NAMALWA (cell line): ENCODE data around the gene ODAD3.
"Not testable (repeated sequence)": the region's sequence is repeated elsewhere in the genome, so short reads cannot be mapped to it uniquely, and the experiment has no call there.

Source experiments
- DNase-seq: peaks from one replicate; pipeline ENCODE4 v3.0.0-alpha.2; 2015; ENCODE audit warnings: low spot score

ODAD3 gene

DNA sequence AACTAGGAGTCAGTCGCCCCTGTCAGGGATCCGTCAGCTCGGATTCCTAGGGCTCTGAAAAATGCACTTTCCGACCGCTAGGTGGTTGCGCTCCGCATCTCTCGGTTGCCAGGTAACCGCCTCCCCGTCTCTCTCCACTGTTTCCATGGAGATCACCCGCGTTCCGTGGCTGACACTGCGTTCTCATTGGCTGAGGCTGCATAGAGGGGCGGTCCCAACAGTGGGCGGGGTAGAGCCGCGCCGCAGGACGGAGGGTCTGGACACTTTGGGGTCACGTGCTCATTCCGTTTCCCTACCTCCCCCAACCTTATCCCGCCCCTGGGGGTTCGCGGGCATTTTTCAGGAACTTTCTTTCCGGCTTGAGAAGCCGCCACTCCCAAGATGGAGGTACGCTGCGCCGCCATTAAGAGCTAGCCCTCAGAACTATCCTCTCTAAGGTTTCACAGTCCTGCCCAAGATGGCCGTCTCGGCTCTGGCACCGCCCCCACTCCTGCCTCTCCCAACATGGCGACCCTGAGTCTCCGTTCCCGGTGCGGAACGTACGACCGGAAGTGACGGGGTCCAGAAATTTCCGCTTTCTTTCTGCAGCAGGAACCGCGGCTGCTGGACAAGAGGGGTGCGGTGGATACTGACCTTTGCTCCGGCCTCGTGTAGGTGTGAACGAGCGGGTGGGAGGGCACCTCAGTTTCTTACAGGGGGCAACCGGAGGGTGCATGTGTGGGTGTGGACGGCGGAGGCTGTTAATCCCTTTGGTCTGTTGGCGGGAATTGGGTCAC is at the start of gene ODAD3, which contains the start of gene PRKCSH:
Gene ODAD3, minus strand, starts transcription at position 65 of the 776 bp plus-strand sequence. CDS start 105 bp downstream, outside the sequence.
Gene PRKCSH, plus strand, starts transcription at position 579 of the 776 bp plus-strand sequence. CDS start 483 bp downstream, outside the sequence.
- peak; percentile 100 for DNase-seq

DNA sequence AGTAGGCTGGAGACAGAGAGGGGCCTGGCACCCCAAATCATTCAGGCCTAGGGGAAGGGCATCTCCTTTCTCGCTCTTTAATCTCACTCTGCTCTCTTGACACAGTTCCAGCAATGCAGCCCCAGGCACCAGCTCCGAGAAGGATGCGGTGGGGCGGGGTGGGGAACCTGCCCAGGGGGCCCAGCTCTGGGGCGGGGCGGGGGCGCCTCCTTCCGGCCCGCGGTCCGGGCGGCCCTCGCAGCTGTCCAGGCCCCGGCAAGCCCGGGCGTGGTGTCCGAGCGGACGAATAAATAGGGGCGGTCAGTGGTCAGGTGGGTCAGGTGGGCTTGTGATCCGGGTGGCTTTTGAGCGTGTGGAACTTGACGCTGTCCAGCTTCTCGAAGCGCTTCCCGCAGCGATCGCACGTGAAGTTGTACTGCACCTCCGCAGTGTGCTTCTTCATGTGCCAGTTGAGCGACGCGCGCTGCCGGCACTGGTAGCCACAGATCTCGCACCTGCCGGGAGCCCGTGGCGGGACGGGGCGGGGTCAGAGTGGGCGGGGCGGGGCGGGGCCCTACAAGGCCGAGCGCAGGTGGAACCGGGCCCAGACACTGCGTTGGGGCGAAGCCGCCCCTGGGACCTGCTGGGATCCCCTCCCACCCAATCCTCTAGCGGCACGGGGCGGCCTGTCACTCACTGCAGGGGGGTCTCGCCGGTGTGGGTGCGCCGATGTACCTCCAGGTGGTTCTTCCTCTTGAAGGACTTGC is 48.6 kb upstream of the ODAD3 start:
- DNase-seq = no peak

DNA sequence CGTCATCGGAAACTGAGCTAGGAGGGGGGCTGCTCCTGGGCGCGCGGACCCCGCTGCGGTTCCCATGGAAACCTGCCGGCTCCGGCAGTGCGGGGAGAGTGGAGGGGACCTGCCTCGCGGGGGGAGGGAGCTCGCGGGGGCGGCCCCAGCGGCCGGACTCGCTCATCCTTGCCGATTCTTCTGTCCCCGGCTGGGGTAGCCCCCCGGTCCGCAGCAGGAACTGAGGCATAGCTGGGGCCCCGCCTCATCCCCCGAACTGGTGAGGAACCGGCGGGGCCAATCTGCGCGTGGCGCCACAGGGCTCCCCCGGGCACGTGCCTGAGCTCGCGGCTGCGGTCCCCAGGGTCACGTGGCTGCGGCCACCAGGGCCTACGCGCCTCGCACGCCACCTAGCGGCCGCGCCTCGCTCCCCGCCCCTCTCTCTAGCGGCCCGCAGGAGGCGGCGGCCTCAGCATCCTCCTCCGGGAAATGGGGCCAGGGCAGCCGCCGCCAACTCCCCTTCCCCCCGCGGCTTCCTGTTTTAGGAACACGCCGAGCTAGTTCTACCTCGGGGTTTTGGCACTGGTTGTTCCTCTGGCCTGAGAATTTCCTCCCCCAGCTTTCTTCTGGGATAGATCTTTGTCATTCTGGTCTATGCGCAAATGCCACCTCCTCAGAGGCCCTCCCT is 47.6 kb upstream of the ODAD3 start:
- peak; percentile 91 for DNase-seq

DNA sequence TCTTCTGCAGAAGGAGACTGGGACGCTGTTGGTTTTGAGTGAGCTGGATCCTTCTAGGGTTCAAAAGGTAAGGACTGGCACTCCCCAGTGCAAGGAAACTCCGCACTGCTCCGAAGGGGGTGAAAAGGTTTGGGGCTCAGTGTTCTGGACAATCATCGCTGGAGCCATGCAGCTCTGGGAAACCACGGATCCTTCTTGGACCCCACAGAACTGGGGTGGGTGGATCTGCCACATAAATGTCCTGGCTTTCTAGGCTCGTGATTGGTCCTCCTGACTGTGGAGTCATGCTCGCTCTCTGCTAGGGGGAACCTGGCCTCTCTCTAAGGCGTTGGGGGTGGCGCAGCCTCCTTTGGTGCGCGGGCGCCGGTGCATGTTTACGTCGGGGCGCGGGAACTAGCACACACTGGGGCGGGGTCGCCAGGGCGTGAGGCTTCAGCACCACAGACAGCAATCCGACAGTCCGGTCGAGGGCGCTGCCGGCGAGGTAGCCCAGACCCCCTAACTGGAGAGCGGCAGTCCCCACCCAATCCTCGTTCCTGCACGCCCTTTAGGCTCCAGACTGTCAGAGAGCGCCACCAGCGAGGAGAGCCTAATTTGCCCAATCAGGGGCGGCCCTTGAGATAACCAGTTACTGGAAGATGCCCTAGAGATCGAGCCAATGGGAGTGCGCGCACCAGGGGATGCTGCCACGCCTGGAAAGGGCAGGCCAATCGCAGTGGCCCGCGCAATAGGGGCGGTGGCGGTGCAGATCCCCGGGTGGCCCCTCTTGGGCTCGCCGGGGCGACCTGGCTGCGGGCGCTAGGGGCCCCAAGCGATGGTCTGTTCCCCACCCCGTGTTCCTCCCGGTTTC is 46.8 kb upstream of the ODAD3 start:
- DNase-seq = peak; percentile 93

DNA sequence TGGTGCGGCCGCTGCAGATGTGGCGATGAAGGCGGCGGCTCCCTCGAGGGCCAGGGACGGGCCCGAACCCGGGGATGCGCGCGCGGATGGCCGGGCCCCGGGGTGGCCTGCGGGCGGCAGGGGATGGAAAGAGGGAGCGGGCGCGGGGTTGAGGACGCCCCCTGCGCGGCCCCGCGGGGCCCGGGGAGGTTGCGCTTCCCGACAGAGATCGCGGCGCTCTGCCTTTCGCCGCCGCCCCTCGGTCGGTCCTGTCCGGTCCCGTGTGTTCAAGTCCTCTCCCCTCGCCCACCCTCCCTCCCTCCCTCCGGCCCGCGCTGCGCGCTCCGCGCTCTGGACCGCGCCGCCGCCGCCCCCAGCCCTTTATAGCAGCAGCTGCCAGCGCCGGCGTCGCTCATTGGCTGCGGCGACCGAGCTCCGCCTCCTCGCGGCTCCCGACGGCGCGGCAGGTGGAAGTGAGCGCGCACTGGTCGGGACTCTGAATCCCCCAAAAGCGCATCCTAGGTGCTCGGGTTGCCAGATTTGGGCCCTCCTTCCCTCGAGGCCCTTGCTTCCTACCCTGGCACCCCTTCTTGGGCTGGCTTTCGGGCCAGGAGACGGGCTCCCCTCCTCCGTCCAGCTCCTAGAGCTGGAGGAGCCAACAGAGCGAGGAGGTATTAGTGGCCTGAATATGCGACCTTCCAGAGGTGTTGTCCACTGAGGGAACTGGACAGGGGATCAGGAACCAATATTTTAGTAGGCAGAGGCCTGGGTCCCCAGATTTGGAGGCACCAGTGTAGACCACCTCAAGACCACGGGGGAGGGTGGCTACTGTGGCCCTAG is 46.0 kb upstream of the ODAD3 start, which contains the start of gene ELAVL3:
Gene ELAVL3, minus strand, starts transcription at position 332 of the 819 bp plus-strand sequence. CDS start 438 bp downstream, outside the sequence.
- DNase-seq = no peak

DNA sequence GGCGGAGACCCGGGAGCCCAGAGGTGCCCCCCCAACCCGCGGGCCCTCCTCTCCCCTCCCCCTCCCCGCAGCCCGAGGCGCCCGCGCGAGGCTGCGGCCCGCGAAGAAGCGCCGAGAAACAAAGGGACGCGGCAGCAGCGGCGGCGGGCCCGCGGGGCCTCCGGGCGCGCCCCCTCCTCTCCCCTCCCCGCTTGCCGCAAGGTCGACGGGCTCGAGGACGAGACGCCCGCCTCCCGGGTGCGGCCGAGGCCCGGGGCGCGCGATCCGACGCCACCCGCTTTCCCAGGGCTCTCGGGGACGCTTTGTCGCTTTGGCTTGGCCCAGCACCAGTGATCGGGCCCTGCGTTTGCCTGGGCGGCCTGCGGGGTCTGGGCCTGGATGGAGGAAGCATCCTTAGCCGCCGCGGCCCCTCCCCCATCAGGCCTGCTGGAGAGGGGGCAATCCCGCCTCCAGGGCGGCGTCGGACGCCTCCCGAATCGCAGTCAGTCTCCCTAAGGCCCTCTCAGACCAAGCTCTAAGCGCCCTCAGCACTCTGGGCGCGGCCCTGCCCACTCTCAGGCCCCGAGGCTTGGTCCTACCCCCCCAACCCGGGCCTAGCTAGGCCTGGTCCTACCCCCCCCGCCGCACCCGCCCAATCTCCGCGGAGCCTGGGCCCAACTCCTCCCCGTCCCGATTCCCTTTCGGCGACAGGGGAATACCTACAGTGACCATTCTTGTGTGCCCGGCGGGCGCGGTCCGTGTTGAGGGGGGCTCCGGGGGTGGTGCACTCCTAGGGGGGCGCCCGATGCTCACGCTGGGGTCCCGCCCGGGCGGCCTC is 45.2 kb upstream of the ODAD3 start:
- no peak for DNase-seq

DNA sequence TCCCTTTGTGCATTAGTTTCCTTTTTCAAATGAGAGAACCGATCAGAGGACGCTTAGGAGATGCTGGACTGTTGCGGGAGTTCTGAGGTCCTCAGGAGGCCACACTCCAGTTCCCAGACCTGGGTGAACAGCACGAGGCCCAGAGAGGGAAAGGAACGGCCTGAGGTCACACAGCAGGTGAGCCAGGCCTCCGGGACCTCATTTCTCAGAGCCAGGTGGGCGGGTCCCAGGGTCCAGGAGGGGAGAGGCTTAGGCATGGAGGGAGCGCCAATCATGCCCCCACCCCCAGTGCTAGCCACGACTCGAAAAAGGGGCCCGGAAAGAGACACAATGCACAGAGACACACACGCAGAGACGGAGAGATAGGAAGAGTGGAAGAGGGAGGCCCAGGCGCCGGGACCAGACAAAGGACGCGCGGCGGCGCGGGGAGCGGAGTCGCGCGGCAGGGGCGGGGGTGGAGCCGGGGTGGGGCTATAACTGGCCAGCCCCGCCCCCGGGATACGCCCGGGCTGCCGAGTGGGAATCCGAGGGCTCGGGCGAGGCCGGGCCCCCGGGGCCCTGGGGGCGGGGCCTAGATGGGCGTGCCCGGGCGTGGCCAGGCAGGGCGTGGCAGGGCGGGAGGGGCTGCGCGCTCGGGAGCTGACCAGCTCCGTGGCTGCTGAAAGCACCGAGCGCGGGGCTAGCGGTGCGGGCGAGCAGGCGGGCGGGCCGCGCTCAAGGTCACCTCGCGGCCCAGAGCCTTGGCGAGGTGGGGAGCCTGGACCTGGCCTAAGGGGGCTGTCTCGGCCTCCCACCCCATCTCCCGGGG is 44.4 kb upstream of the ODAD3 start:
- DNase-seq = no peak

DNA sequence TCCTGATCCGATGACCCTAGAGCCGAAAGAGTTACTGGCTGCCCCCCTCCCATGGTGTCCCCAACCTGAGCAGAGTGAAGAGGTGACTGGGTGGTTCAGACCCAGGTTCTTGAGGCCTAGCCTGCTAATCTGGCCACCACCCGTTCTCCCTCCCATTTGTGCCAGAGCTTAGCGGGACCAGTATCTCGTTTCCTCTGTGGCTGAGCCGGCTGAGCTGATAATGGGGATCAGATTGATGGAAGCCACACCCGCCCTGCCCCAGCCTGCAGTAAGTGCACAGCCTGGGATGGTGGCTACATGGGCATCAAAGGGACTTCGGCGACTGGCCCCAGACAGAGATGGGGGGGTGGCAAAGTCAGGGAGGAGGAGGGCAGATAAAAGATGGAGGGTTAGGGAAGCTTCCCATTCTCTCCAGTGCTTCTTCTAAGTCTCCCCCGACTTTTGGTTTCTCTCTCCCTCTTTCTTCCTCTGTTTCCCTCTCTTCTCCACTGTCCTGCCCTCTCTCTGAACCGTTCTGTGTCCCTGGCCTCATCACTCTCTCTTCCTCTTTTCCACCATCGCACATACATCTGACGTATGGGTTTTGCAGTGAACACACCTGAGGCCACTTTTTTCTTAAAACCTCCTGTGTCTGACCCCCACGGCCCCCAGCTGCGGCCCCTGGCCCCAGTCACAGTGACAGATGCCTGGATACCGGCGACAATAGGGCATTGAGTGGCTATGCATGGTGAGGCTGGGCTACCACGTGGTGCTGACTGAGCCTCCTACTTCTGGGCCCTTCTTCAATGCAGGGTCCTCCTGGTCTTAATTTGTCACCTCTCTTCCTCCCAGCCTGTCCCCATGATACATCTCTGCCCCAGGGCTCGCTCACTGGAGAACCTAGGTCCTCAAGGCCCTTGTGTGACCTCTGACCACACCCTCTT is 43.5 kb upstream of the ODAD3 start:
- DNase-seq = no peak

DNA sequence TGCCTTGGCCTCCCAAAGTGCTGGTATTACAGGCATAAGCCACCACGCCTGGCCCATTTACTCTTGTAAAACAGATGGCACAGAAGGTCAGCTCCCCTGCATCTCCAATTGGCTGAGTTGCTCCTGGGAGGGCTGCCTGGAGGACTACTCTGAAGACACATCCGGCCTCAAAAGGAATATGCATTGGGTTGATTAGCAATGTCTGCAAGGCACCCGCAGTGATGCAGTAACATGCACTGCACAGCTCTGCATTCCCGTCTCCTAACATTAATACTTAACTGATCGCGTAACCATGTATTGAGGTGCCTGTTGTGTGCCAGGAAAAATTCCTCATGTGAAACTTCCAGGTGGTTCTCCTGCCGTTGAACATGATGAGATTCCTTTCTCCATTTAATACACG is 40.9 kb upstream of the ODAD3 start:
- DNase-seq = no peak

DNA sequence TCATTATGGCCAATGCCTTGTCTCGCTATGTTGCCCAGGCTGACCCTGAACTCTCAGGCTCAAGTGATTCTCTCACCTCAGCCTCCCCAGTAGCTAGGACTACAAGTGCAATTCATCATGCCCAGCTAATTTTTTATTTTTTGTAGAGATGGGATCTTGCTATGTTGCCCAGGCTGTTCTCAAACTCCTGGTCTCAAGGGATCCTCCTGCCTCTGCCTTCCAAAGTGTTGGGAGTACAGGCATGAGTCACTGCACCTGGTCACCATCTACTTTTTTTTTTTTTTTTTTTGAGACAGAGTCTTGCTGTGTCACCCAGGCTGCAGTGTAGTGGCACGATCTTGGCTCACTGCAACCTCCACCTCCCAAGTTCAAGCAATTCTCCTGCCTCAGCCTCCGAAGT is 40.4 kb upstream of the ODAD3 start:
- DNase-seq = not testable (repeated sequence)

DNA sequence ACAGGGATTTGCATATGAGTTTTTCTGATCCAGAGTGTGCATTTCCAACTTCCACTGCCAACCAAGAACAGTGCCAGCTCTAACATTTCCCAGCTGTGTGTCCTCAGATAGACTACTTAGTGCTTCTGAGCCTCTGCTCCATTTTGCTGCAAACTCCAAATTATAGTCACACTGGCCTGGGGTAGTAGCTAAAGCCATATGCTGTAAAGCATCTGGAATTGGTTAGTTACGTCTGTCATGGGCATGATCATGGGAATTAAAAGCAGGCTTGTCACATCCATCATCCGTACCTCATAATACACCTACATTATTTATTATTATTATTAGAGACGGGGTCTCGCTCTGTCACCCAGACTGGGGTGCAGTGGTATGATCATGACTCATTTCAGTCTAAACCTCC is 38.8 kb upstream of the ODAD3 start:
- no peak for DNase-seq

DNA sequence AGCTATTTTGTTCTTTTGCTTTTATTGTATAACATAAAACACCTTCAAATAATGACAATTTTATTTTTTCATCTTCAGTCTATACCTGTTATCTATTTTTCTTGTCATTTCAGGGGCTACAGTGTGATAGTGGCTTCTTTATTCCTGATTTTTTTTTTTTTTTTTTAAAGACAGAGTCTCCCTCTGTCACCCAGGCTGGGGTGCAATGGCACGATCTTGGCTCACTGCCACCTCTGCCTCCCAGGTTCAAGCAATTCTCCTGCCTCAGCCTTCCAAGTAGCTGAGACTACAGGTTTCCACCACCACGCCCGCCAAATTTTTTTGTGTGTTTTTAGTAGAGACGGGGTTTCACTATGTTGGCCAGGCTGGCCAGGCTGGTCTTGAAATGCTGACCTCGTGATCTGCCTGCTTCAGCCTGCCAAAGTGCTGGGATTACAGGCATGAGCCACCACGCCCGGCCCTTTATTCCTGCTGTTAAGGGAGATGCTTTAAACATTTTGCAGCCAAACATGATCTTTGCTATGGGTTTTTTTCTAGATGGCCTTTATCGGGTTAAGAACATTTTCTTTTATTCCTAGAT is 33.4 kb upstream of the ODAD3 start:
- DNase-seq = not testable (repeated sequence)

DNA sequence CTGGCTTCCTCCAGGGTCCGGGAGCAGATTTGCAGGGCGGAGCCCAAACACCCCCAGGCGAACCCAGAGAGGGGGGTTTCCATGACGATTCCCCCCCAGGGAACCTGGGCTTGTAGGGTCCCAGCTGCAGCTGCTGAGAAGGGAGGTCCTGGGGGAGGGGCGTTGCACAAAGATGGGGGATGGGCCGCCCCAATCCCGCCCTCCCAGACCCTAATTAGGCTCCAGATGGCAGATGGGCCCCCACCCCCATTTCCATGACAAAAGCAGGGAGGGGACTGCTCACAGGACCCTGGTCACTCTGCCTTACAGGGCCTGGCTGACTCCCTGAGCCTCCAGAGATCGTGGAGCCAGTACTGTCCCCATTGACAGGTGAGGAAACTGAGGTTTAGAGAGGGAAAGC is 30.7 kb upstream of the ODAD3 start:
- no peak for DNase-seq

DNA sequence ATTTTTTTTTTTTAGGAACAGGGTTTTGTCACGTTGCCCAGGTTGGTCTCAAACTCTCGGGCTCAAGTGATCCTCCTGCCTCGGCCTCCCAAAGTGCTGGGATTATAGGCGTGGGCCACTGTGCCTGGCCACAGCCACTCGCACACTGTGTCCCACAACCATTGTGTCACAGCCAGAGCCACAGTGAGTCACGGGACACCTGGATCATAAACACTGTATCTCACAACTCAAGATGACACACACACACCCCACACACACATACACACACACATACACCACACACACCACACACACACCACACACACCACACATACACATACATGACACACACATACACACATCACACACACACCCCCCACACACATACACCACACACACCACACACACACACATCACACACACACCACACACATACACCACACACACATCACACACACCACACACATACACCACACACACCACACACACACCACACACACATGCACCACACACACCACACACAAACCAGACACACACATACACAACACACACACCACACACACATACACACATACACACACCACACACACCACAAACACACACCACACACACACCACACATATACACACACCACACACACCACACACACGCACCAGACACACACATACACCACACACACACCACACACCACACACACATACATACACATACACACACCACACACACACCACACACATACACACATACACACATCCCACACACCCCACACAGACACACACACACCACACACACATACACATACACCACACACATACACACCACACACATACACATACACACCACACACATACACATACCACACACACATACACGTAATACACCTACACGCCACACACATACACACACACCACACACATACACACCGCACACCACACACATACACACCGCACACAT is 29.7 kb upstream of the ODAD3 start:
- DNase-seq = no peak

DNA sequence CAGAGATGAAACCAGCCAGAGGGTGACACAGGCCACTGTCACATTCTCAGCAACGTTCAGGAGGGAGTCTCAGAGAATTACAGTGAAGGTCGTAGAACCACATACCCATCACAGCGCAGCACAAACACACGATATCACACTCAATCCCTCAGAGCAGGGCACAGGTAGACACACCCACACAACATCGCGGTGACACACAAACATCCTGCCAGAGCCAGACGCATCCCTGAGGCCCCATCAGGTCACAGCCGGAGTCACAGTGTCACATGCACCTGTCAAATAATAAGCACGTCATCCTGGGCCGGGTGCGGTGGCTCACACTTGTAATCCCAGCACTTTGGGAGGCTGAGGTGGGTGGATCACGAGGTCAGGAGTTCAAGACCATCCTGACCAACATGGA is 28.5 kb upstream of the ODAD3 start:
- no peak for DNase-seq

DNA sequence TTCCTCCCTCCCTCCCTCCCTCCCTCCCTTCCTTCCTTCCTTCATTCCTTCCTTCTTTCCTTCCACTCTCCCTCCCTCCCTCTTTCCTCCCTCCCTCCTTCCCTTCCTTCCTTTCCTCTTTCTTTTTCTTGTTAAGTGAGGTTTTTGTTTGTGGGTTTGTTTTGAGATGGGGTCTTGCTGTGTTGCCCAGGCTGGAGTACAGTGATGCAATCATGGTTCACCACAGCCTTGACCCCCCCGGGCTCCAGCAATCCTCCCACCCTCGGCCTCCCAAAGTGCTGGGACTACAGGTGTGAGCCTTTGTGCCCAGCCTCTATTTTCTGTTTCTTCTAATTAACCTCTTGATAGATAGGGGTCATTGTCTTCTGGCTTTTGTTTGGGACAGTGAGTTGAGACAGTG is 26.5 kb upstream of the ODAD3 start:
- no peak for DNase-seq
